NOMO-1 treated with dmso at 0.1 percent for 144 hours (cell line): ENCODE results near the gene ZNF516.

Source experiments
- DNase-seq: peaks from one replicate; lab custom pipeline; 2025; ENCODE audit not compliant: unreplicated experiment; lab: John Stamatoyannopoulos, UW

Gene ZNF516

GRCh38 chr18:76370686-76371085 is 124.4 kb downstream of the ZNF516 start:
- DNase-seq = no peak

- no peak for DNase-seq
These were observed 124.8 kb downstream of the ZNF516 start for GRCh38 chr18:76370201-76370600.

GRCh38 chr18:76369791-76370190 is 125.3 kb downstream of the ZNF516 start:
- no peak for DNase-seq

GRCh38 chr18:76368976-76369375 is 126.1 kb downstream of the ZNF516 start:
- no peak for DNase-seq

- DNase-seq = no peak
These were observed 126.8 kb downstream of the ZNF516 start for GRCh38 chr18:76368271-76368670.

GRCh38 chr18:76367168-76368125 is 127.6 kb downstream of the ZNF516 start:
- no peak for DNase-seq

- no peak for DNase-seq
These were observed 129.5 kb downstream of the ZNF516 start for GRCh38 chr18:76365561-76365960.

- DNase-seq = no peak
These were observed 130.5 kb downstream of the ZNF516 start for GRCh38 chr18:76364282-76365259.

GRCh38 chr18:76363436-76364120 is 131.5 kb downstream of the ZNF516 start:
- DNase-seq = no peak

- DNase-seq = no peak
These were observed 132.4 kb downstream of the ZNF516 start for GRCh38 chr18:76362676-76363075.

GRCh38 chr18:76361219-76361618 is 133.8 kb downstream of the ZNF516 start:
- no peak for DNase-seq

GRCh38 chr18:76359909-76360308 is 135.1 kb downstream of the ZNF516 start:
- no peak for DNase-seq

GRCh38 chr18:76358774-76359173 is 136.3 kb downstream of the ZNF516 start:
- no peak for DNase-seq

GRCh38 chr18:76357585-76358260 is 137.3 kb downstream of the ZNF516 start:
- no peak for DNase-seq

GRCh38 chr18:76357174-76357573 is 137.9 kb downstream of the ZNF516 start:
- DNase-seq = no peak

- no peak for DNase-seq
These were observed 138.4 kb downstream of the ZNF516 start for GRCh38 chr18:76356666-76357065.

GRCh38 chr18:76354348-76354747 is 140.7 kb downstream of the ZNF516 start:
- DNase-seq = no peak

- DNase-seq = no peak
These were observed 141.5 kb downstream of the ZNF516 start for GRCh38 chr18:76353500-76353899.

- no peak for DNase-seq
These were observed 142.0 kb downstream of the ZNF516 start for GRCh38 chr18:76353046-76353445.

- DNase-seq = no peak
These were observed 143.0 kb downstream of the ZNF516 start for GRCh38 chr18:76351961-76352581.
